RKO (cell line): ENCODE data around the gene LARP1.
A peak's percentile ranks its signal among the peaks of the same experiment; 100 is the strongest.
"Not testable (repeated sequence)": the region's sequence is repeated elsewhere in the genome, so short reads cannot be mapped to it uniquely, and the experiment has no call there.

Experiments used
- DNase-seq: peaks from one replicate; pipeline ENCODE4 v3.0.0-alpha.2; 2016; ENCODE audit warnings: low spot score

LARP1 gene

GRCh38 chr5:154735362-154735761 is 19.8 kb upstream of the LARP1 start:
- not testable (repeated sequence) for DNase-seq

- DNase-seq, result not testable (repeated sequence)
Measured at GRCh38 chr5:154736372-154736771, 18.8 kb upstream of the LARP1 start.

DNA sequence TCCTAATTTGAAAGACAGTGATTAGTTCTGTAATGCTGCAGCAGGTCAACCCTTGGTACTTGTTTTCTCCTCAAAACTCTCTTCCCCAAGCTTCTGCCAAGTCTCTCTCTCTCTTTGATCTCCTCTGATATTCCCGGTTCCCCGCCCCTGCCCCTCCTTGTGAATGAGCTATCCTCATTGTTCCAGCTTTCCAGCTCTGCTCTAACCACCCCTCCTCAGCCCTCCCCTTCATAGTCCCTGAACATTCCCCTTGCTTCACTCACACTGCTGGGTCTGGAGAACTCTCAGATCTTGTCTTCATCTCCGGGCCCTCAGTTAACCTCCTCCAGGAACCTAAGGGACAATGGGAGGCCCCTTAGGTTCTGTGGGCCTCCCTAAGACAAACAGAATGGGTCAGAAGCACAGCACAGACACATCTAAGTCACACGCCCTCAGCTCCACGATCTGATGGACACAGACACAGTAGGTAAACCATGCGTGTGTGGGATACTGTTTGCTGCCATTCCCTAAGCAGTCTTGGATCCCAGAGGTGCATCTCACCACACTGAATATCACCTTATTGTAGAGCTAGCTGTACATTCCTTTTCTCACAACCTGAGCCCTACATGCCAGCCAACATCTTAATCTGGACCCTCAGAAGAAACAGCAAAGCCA is 17.4 kb upstream of the LARP1 start:
- no peak for DNase-seq

DNA sequence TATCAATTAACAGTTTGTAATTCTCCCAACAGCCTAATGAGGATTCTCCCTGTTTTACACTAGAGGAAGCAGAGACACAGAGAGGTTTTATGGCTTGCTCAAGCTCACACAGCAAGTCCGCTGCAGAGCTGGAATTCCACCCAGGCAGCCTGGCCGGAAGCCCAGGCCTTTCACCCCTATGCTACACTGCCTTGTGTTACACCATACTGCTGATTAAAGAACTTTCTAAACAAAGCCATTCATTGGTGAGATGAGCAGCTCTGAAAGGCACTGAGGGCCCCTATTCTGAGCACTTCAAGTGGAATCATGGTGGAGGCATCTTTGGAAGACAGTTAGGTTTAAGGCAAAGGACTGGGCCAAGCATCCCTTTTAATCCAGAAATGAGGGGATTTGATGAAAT is 14.7 kb upstream of the LARP1 start:
- no peak for DNase-seq

DNA sequence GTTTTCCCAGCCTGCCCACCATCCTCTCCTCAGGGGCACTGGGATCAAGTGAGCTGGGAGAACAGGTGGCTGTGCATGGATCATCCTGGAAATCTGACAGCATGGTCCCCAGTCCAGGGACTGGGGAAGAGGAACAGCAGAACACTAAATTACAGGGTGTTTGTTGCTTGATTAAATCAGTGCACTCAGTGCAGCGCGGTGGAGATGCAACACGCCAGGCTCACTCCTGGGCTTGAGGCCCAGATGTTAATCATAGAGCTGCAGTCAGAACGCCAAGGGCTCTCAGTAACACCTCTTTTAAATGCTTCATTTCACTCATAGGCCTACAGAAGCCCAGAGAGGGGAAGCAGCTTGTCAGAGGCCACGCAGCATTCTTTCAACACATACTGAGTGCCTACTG is 14.2 kb upstream of the LARP1 start:
- DNase-seq, result no peak

- no peak for DNase-seq
Measured at GRCh38 chr5:154741415-154741814, 13.8 kb upstream of the LARP1 start.

GRCh38 chr5:154743812-154744211 is 11.4 kb upstream of the LARP1 start:
- no peak for DNase-seq

DNA sequence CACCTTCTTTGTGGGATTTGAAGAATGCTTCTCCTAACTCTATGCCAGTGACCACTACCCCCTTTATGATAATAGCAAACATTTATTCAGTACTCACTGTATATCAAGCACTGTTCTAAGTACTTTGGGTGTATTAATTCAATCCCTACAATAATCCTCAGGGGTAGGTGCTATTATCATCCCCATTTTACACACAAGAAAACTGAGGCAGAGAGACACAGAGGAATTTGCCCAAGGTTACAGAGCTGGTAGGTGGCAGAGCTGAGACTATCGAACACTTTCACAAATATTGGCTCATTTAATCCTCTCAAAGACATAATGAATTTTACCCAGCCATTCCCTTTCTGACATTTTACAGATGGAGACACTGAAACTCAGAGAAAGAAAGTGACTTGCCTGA is 9.8 kb upstream of the LARP1 start:
- no peak for DNase-seq

GRCh38 chr5:154749491-154749890 is 5.7 kb upstream of the LARP1 start:
- no peak for DNase-seq

- not testable (repeated sequence) for DNase-seq
Measured at GRCh38 chr5:154750641-154751040, 4.5 kb upstream of the LARP1 start.

DNA sequence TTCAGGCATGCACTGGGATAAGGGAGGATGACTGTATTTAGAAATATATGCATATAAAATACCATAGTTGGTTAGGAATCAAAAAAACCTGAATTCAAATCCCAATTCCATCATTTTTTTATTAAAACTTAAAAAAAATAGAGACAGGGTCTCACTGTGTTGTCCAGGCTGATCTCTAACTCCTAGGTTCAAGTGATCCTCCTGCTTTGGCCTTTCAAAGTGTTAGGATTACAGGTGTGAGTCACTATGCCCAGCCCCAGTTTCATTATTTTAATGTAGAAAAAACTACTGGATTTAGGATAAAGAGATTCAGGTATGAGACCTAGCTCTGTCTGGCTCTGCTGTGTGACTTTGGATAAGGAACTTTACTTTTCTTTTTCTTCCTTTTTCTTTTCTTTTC is 3.3 kb upstream of the LARP1 start:
- no peak for DNase-seq

DNA sequence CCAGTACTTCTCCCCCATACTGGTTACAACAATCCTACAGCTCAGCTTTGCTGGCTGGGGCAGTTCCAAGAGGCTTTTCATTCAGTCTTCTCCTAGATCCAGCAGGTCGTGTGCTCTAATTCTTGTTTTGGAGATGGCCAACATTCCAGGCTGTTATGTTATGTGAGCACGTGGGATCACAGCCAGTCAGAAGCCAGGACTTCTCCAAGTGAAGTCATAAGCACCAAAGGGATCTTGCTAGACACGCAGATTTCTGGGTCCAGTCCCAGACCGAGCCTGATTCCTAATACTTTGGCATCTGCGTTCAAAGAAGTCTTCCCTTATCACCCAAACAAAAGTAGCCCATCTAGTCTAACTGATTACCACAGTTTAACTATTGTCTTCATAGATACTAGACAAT is 1.4 kb upstream of the LARP1 start:
- DNase-seq, result peak; percentile 88

- DNase-seq, result peak; percentile 98
Measured at GRCh38 chr5:154754460-154755360, 467 bp upstream of the LARP1 start.

DNA sequence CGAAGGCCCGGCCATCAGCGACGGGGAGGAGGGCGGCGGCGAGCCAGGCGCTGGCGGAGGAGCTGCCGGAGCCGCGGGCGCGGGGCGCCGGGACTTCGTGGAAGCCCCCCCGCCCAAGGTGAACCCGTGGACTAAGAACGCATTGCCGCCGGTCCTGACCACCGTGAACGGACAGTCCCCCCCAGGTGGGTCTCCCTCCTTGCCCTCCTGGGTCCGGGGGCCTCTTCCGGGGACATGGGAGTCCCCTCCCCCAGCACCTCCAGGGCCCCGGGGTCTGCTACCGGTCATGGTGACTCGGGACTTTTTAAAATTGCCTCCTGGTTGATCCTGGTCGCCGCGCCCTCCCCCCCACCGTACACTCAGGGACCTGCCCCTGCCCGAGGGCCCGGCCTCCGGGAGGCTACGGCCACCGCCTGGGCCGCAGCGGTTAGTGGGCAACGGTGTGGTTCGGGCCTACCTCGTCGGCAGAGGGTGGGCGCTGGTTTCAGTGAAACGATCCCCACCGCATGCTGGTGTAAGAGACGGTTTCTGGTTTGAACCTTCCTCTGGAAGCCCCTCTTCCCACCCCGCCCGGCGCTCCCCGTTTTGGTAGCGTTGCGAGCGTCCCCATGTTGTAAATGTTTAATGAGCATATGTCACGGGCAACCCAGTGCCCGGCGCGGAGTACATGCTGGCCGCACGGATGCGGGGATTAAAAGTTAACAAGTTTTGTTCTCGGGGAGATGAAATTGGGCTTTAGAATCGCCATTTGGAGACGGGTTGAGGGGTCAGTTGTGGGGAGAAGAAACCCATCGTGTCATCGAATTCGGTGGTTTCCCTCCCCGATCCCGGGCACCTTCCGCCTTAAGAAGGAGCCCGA is 1.1 kb downstream of the LARP1 start:
- DNase-seq, result peak; percentile 32

DNA sequence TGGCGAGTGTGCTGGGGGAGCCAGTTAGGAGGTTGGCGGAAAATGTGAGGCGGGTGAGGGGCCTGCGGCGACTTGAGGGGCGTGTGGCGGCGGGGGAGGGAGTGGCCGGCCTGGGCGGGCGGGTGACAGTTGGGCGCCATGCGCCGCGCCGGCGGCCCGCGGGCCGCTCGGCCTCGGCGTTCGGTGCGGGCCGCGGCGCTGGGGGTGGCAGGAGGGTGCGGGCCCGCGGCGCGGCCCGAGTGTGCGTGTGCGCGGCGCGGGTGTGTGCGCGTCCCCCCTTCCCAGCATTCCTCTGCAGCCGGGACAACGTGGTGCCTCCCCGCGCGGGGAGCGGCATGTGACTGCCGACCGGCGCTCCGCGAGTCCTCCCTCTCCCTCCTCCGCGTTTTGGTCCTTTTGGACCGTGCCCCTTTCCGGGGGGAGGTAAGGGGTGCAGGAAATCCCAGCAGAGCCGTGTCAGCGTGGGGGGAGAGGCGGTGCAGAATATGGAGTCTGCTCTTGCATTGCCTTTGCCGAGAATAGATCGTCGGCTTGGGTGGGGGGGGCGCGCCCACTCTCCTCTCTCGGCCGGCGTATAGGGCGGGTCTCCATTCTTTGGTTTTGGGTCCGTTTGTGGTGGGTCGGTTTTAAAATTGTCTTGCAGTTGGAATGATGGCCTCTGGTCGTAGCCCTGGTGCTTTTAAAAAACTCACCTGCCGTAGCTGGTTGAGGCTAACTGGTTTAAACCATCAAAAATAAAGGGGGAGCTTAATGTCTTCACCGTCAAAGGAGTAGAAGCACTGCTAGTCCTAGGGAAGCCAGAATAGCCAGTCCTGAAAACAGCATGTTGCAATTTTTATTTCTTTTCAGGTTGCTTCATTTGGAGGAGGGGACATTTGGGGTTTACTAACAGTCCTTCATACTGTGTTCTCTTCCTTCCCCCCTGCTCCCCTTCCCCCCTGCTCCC is 2.0 kb downstream of the LARP1 start:
- DNase-seq, result peak; percentile 45

- peak; percentile 69 for DNase-seq
Measured at GRCh38 chr5:154757814-154758406, 2.7 kb downstream of the LARP1 start.

DNA sequence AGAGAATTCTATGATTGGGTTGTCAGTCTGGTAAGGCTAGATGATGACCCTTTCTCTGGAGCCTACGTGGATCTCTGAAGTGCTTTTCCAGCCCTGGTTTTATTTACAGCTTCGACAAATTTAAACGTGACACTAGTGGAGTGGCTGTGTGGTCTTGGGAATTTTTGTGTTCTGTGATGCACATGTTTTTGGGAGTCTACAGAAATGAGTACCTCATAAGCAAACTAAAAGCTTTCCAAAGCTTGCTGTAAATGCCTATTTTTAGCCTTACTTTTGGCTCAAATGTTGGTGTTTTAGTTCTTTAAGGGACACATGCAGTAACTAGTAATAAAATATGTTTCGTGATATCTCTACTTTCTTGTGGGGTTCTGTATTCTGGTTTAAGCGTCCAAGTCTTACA is 3.3 kb downstream of the LARP1 start:
- no peak for DNase-seq

DNA sequence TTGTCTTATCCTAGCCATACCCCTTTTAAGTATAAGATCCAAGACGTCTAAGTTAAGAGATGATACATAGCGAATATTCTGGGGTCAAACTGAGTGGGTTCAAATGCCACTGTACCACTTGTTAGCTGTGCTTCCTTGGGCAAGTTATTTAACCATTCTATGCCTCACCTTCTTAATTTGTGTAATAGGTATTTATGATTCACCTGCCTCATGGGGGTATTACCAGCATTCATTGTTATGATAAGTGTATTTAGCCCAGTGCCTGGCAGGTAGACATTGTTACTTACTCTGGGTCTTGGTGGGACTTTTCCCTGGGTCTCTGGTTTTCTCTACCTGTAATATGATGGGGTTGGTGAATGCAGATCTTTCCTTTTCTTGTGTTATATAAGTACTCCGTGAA is 3.8 kb downstream of the LARP1 start:
- DNase-seq, result no peak

DNA sequence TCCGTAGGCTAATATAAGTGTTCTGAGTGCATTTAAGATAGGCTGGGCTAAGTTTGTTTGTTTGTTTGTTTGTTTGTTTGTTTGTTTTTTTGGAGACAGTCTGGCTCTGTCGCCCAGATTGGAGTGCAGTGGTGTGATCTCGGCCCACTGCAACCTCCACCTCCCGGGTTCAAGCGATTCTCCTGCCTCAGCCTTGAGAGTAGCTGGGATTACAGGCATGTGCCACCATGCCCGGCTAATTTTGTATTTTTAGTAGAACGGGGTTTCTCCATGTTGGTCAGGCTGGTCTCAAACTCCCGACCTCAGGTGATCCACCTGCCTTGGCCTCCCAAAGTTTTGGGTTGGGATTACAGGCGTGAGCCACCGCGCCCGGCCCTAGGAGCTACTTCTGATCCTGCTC is 4.7 kb downstream of the LARP1 start:
- DNase-seq, result not testable (repeated sequence)

- DNase-seq, result no peak
Measured at GRCh38 chr5:154761046-154761736, 6.0 kb downstream of the LARP1 start.
